Measurements from ENCODE around the gene TICAM1.

Gene TICAM1

GRCh38 chr19:4816202-4816949 lies 15.1 kb downstream of the TICAM1 start:
- no peak overlapping the region for H3K4me3 ChIP-seq (ENCODE audit: low read length)
- H2BK120ac ChIP-seq (ENCODE audit: low read depth, low read length): no peak overlapping the region
- no peak overlapping the region for H2BK15ac ChIP-seq (replicated peaks; ENCODE audit: low read depth)
- DNase-seq: no peak
- no peak overlapping the region for H3K23ac ChIP-seq (ENCODE audit: low read length)
- no peak overlapping the region for H2BK5ac ChIP-seq (ENCODE audit: low read length)
- no peaks in the 10 kb centered on the region for H3K79me2 ChIP-seq (ENCODE audit: control insufficient read depth, insufficient read depth, low read length)
- no peaks in the 10 kb centered on the region for H3K36me3 ChIP-seq (ENCODE audit: control insufficient read depth, insufficient read depth, low read length)
- H3K4ac ChIP-seq (ENCODE audit: low read depth, low read length): peak overlapping the region; percentile 57
- WGBS (ENCODE audit: extremely low coverage, insufficient coverage, low lambda C conversion rate): no CpG with 5 or more reads among the region's 35 CpGs
- no peaks in the 10 kb centered on the region for H3K27me3 ChIP-seq (ENCODE audit: insufficient read depth, low read length, poor library complexity)
- H2AK5ac ChIP-seq (ENCODE audit: low read length): no peak overlapping the region
- no peak overlapping the region for H4K5ac ChIP-seq (ENCODE audit: low read length)
- H3K4me2 ChIP-seq (ENCODE audit: low read length): no peak overlapping the region
- peak overlapping the region; percentile 69 for H4K8ac ChIP-seq (ENCODE audit: low read depth, low read length)
- no peak overlapping the region for H3K27ac ChIP-seq (ENCODE audit: low read depth, low read length)
- H3K79me1 ChIP-seq (ENCODE audit: low read length): no peaks in the 10 kb centered on the region
- no peak overlapping the region for H3K9ac ChIP-seq (ENCODE audit: low read length)
- H3K56ac ChIP-seq (ENCODE audit: low read length): peak overlapping the region; percentile 47
- no peak overlapping the region for H3K18ac ChIP-seq (ENCODE audit: low read length)
- H3K4me1 ChIP-seq (ENCODE audit: control insufficient read depth, low read depth, low read length): no peaks in the 10 kb centered on the region

- H3K79me2 ChIP-seq (ENCODE audit: control insufficient read depth, insufficient read depth, low read length): no peaks in the 10 kb centered on the region
- no peaks in the 10 kb centered on the region for H3K27me3 ChIP-seq (ENCODE audit: insufficient read depth, low read length, poor library complexity)
- no peak overlapping the region for H2BK15ac ChIP-seq (replicated peaks; ENCODE audit: low read depth)
- peak overlapping the region; percentile 69 for H4K8ac ChIP-seq (ENCODE audit: low read depth, low read length)
- H3K79me1 ChIP-seq (ENCODE audit: low read length): no peaks in the 10 kb centered on the region
- peak overlapping the region; percentile 57 for H3K4ac ChIP-seq (ENCODE audit: low read depth, low read length)
- no peak overlapping the region for H3K23ac ChIP-seq (ENCODE audit: low read length)
- H3K4me1 ChIP-seq (ENCODE audit: control insufficient read depth, low read depth, low read length): no peaks in the 10 kb centered on the region
- no peak overlapping the region for H3K9ac ChIP-seq (ENCODE audit: low read length)
- H3K4me2 ChIP-seq (ENCODE audit: low read length): no peak overlapping the region
- DNase-seq: peak; percentile 98
- WGBS (ENCODE audit: extremely low coverage, insufficient coverage, low lambda C conversion rate): no CpG with 5 or more reads among the region's 28 CpGs
- no peak overlapping the region for H2AK5ac ChIP-seq (ENCODE audit: low read length)
- no peak overlapping the region for H3K18ac ChIP-seq (ENCODE audit: low read length)
- peak overlapping the region; percentile 68 for H4K5ac ChIP-seq (ENCODE audit: low read length)
- H3K4me3 ChIP-seq (ENCODE audit: low read length): no peak overlapping the region
- H2BK5ac ChIP-seq (ENCODE audit: low read length): no peak overlapping the region
- H2BK120ac ChIP-seq (ENCODE audit: low read depth, low read length): no peak overlapping the region
- no peak overlapping the region for H3K27ac ChIP-seq (ENCODE audit: low read depth, low read length)
- no peaks in the 10 kb centered on the region for H3K36me3 ChIP-seq (ENCODE audit: control insufficient read depth, insufficient read depth, low read length)
- peak overlapping the region; percentile 47 for H3K56ac ChIP-seq (ENCODE audit: low read length)
Measured at GRCh38 chr19:4815426-4816201, 15.9 kb downstream of the TICAM1 start.

GRCh38 chr19:4814625-4815425 lies 16.7 kb downstream of the TICAM1 start:
- Histone ChIP-seq H2BK120ac (ENCODE audit: low read depth, low read length) (no peak overlapping the region), H3K27ac (ENCODE audit: low read depth, low read length) (no peak overlapping the region), H2BK15ac (replicated peaks; ENCODE audit: low read depth) (no peak overlapping the region), H3K4me2 (ENCODE audit: low read length) (no peak overlapping the region), H3K79me2 (ENCODE audit: control insufficient read depth, insufficient read depth, low read length) (no peaks in the 10 kb centered on the region), H3K4ac (ENCODE audit: low read depth, low read length) (no peak overlapping the region), H2BK5ac (ENCODE audit: low read length) (no peak overlapping the region), H3K36me3 (ENCODE audit: control insufficient read depth, insufficient read depth, low read length) (no peaks in the 10 kb centered on the region), H3K56ac (ENCODE audit: low read length) (no peak overlapping the region), H2AK5ac (ENCODE audit: low read length) (no peak overlapping the region), H4K8ac (ENCODE audit: low read depth, low read length) (no peak overlapping the region), H3K4me1 (ENCODE audit: control insufficient read depth, low read depth, low read length) (no peaks in the 10 kb centered on the region), H3K79me1 (ENCODE audit: low read length) (no peaks in the 10 kb centered on the region), H3K23ac (ENCODE audit: low read length) (no peak overlapping the region), H4K5ac (ENCODE audit: low read length) (no peak overlapping the region), H3K4me3 (ENCODE audit: low read length) (no peak overlapping the region), H3K18ac (ENCODE audit: low read length) (no peak overlapping the region), H3K27me3 (ENCODE audit: insufficient read depth, low read length, poor library complexity) (no peaks in the 10 kb centered on the region), H3K9ac (ENCODE audit: low read length) (no peak overlapping the region)
- 98% methylated on average over 4 of the region's 7 CpGs for WGBS (ENCODE audit: extremely low coverage, insufficient coverage, low lambda C conversion rate)
- no peak for DNase-seq

- no peak overlapping the region for H2BK15ac ChIP-seq (replicated peaks; ENCODE audit: low read depth)
- H3K23ac ChIP-seq (ENCODE audit: low read length): no peak overlapping the region
- no peak overlapping the region for H4K8ac ChIP-seq (ENCODE audit: low read depth, low read length)
- H3K18ac ChIP-seq (ENCODE audit: low read length): no peak overlapping the region
- no peaks in the 10 kb centered on the region for H3K27me3 ChIP-seq (ENCODE audit: insufficient read depth, low read length, poor library complexity)
- no peak overlapping the region for H4K5ac ChIP-seq (ENCODE audit: low read length)
- no peak overlapping the region for H3K4ac ChIP-seq (ENCODE audit: low read depth, low read length)
- no peaks in the 10 kb centered on the region for H3K36me3 ChIP-seq (ENCODE audit: control insufficient read depth, insufficient read depth, low read length)
- H2BK120ac ChIP-seq (ENCODE audit: low read depth, low read length): no peak overlapping the region
- H3K79me2 ChIP-seq (ENCODE audit: control insufficient read depth, insufficient read depth, low read length): no peaks in the 10 kb centered on the region
- no peak overlapping the region for H3K27ac ChIP-seq (ENCODE audit: low read depth, low read length)
- H3K9ac ChIP-seq (ENCODE audit: low read length): no peak overlapping the region
- H3K4me3 ChIP-seq (ENCODE audit: low read length): no peak overlapping the region
- H2AK5ac ChIP-seq (ENCODE audit: low read length): no peak overlapping the region
- H2BK5ac ChIP-seq (ENCODE audit: low read length): no peak overlapping the region
- no peaks in the 10 kb centered on the region for H3K79me1 ChIP-seq (ENCODE audit: low read length)
- DNase-seq: peak; percentile 72
- no peak overlapping the region for H3K4me2 ChIP-seq (ENCODE audit: low read length)
- no peaks in the 10 kb centered on the region for H3K4me1 ChIP-seq (ENCODE audit: control insufficient read depth, low read depth, low read length)
- no CpG with 5 or more reads among the region's 12 CpGs for WGBS (ENCODE audit: extremely low coverage, insufficient coverage, low lambda C conversion rate)
- H3K56ac ChIP-seq (ENCODE audit: low read length): no peak overlapping the region
Measured at GRCh38 chr19:4811328-4812131, 20.0 kb downstream of the TICAM1 start.

- H3K36me3 ChIP-seq (ENCODE audit: control insufficient read depth, insufficient read depth, low read length): no peaks in the 10 kb centered on the region
- H3K4me3 ChIP-seq (ENCODE audit: low read length): no peak overlapping the region
- H3K4ac ChIP-seq (ENCODE audit: low read depth, low read length): no peak overlapping the region
- H2BK5ac ChIP-seq (ENCODE audit: low read length): no peak overlapping the region
- no peak overlapping the region for H2BK120ac ChIP-seq (ENCODE audit: low read depth, low read length)
- H3K18ac ChIP-seq (ENCODE audit: low read length): no peak overlapping the region
- H2AK5ac ChIP-seq (ENCODE audit: low read length): no peak overlapping the region
- no peaks in the 10 kb centered on the region for H3K4me1 ChIP-seq (ENCODE audit: control insufficient read depth, low read depth, low read length)
- no peak overlapping the region for H3K4me2 ChIP-seq (ENCODE audit: low read length)
- no peaks in the 10 kb centered on the region for H3K79me1 ChIP-seq (ENCODE audit: low read length)
- no peak overlapping the region for H2BK15ac ChIP-seq (replicated peaks; ENCODE audit: low read depth)
- no peak for DNase-seq
- no peaks in the 10 kb centered on the region for H3K79me2 ChIP-seq (ENCODE audit: control insufficient read depth, insufficient read depth, low read length)
- H3K9ac ChIP-seq (ENCODE audit: low read length): no peak overlapping the region
- H3K23ac ChIP-seq (ENCODE audit: low read length): no peak overlapping the region
- no peak overlapping the region for H4K8ac ChIP-seq (ENCODE audit: low read depth, low read length)
- no peak overlapping the region for H3K56ac ChIP-seq (ENCODE audit: low read length)
- no peak overlapping the region for H4K5ac ChIP-seq (ENCODE audit: low read length)
- no CpG with 5 or more reads among the region's 6 CpGs for WGBS (ENCODE audit: extremely low coverage, insufficient coverage, low lambda C conversion rate)
- H3K27ac ChIP-seq (ENCODE audit: low read depth, low read length): no peak overlapping the region
- H3K27me3 ChIP-seq (ENCODE audit: insufficient read depth, low read length, poor library complexity): no peaks in the 10 kb centered on the region
Measured at GRCh38 chr19:4807188-4807587, 24.3 kb downstream of the TICAM1 start.
